ENCODE data around the gene MRPL51. TPM values are rescaled to one million over a fixed set of nuclear protein-coding genes. Genes with fewer than 3 reads are reported as not detected.
"Not testable (repeated sequence)": the region's sequence is repeated elsewhere in the genome, so short reads cannot be mapped to it uniquely, and the experiment has no call there.

MRPL51 gene
- total and polyA plus RNA-seq, 10 of the 15 experiments (the other 5 are each of a cell fraction or from before 2014, with no cell fraction given) = 137 to 1,202 (median 267) TPM

DNA sequence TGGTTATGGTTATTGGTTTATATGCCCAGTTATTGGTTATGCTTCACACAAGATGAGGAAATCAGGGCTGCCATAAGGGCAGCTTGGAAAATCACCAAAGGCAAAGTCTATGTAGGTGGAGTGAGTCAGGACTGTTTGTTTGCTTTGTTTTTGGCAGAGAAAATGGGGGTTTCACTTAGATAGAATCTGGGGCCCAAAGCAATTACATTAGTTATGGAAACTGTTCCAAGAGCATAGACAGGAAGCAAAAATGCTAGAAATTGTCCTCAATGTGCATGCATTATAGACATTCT, 24.8 kb downstream of the MRPL51 start (continued):
- TF ChIP-seq, protein P1, sequence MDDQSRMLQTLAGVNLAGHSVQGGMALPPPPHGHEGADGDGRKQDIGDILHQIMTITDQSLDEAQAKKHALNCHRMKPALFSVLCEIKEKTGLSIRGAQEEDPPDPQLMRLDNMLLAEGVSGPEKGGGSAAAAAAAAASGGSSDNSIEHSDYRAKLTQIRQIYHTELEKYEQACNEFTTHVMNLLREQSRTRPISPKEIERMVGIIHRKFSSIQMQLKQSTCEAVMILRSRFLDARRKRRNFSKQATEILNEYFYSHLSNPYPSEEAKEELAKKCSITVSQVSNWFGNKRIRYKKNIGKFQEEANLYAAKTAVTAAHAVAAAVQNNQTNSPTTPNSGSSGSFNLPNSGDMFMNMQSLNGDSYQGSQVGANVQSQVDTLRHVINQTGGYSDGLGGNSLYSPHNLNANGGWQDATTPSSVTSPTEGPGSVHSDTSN (IDR thresholded peaks at IDR 0.05; ENCODE audit: insufficient replicate concordance, low read depth, low read length) = no peak

DNA sequence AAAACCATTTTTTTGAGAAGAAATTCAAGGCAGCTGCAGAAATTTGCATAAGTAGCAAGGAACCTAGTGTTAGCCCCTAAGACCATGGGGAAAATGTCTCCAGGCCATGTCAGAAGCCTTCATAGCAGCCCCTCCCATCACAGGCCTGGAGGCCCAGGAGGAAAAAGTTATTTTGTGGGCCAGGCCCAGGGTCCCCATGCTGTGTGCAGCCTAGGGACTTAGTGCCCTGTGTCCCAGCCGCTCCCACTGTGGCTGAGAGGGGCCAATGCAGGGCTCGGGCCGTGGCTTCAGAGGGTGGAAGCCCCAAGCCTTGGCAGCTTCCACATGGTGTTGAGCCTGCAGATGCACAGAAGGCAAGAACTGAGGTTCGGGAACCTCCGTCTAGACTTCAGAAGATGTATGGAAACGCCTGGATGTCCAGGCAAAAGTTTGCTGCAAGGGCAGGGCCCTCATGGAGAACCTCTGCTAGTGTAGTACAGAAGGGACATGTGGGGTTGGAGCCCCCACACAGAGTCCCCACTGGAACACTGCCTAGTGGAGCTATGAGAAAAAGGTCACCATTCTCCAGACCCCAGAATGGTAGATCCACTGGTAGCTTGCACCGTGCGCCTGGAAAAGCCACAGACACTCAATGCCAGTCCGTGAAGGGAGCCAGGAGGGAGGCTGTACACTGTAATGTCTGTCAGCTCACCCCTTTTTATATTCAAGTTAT, 25.3 kb downstream of the MRPL51 start:
- H3K4me3 ChIP-seq = peak overlapping the region; percentile 99; the same call in 1 of the 2 replicates

DNA sequence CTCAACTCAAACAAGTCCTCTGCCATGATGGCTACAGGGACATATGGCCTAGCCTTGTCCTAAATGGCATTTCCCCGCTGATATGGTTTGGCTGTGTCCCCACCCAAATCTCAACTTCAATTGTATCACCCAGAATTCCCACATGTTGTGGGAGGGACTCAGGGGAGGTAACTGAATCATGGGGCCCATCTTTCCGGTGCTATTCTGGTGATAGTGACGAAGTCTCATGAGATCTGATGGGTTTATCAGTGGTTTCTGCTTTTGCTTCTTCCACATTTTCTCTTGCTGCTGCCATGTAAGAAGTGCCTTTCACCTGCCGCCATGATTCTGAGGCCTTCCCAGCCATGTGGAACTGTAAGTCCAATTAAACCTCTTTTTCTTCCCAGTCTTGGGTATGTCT, 26.3 kb downstream of the MRPL51 start:
- not testable (repeated sequence) for ATAC-seq; H3K27me3 ChIP-seq (replicated peaks in 1 of 2; ENCODE audit: control insufficient read depth in 2 of 2, insufficient read depth in 2 of 2, low read length in 1 of 2); DNase-seq (ENCODE audit: low read depth, low spot score); H3K9ac ChIP-seq (ENCODE audit: control insufficient read depth, insufficient read depth, low read length); H2AFZ ChIP-seq (ENCODE audit: control insufficient read depth, low read depth, low read length); FAIRE-seq; BruUV-seq (replicated peaks); H3K4me3 ChIP-seq; H3K9me3 ChIP-seq (replicated peaks; ENCODE audit: control insufficient read depth, insufficient read depth, low read length); H3K27ac ChIP-seq (ENCODE audit: control insufficient read depth, insufficient read depth); H4K20me1 ChIP-seq (ENCODE audit: control insufficient read depth, insufficient read depth)
- in situ Hi-C loops (cut with MboI) = loop anchor here (5.0 kb wide), 1 partner anchor 129 kb away; no protein-coding TSS in a partner anchor
- Histone ChIP-seq H3K79me2 (ENCODE audit: control insufficient read depth, insufficient read depth, low read length) (peaks cover 76% of the 10 kb centered on the region), H3K4me1 (ENCODE audit: control insufficient read depth, insufficient read depth, low read length) (peaks cover 38% of the 10 kb centered on the region), H3K4me2 (ENCODE audit: control insufficient read depth, insufficient read depth) (peak overlapping the region; percentile 25; the same call in 1 of the 2 replicates), H3K36me3 (ENCODE audit: control insufficient read depth in 2 of 2, insufficient read depth in 2 of 2, low read length in 1 of 2) (peaks cover 21 to 35% of the 10 kb centered on the region in 2 experiments)
- SMC1A ChIA-PET (ENCODE audit: uncharacterized antibody, unreplicated experiment) = interaction anchor here (0.5 to 3.4 kb wide), 13 partner anchors 14 to 222 kb away, joined by 3 to 211 read pairs (median 16); partner anchors contain the start of genes CD27, GAPDH, MRPL51 and TNFRSF1A
- POLR2A ChIA-PET = interaction anchor here (1.8 to 10.3 kb wide), 3 partner anchors 20 to 126 kb away, joined by 7 to 384 read pairs (median 134); partner anchors contain the start of genes CD27 and TAPBPL
- RAD21 ChIA-PET (ENCODE audit: unreplicated experiment) = interaction anchor here (1.2 to 8.8 kb wide), 10 partner anchors 20 to 144 kb away, joined by 4 to 319 read pairs (median 28); partner anchors contain the start of genes CD27 and TAPBPL
- CTCF ChIA-PET = interaction anchor here (1.0 to 5.6 kb wide), 22 partner anchors 11 to 312 kb away, joined by 3 to 240 read pairs (median 14); partner anchors contain the start of genes CD27, GAPDH and TAPBPL
- 73% methylated on average over 4 of the region's 4 CpGs for WGBS (ENCODE audit: insufficient coverage, insufficient replicate concordance, low lambda C conversion rate, missing lambda C conversion rate)
- intact Hi-C loops (cut with micrococcal nuclease; ENCODE audit: unreplicated experiment) = loop anchor here (5.0 kb wide), 2 partner anchors 71 to 144 kb away; no protein-coding TSS in a partner anchor

More for the DNA sequence above, 25.3 kb downstream of the MRPL51 start:
- H3K4me1 ChIP-seq (ENCODE audit: control insufficient read depth, insufficient read depth, low read length) = peaks cover 34% of the 10 kb centered on the region
- H4K20me1 ChIP-seq (ENCODE audit: control insufficient read depth, insufficient read depth); H3K27me3 ChIP-seq (replicated peaks in 1 of 2; ENCODE audit: control insufficient read depth in 2 of 2, insufficient read depth in 2 of 2, low read length in 1 of 2); H3K9me3 ChIP-seq (replicated peaks; ENCODE audit: control insufficient read depth, insufficient read depth, low read length); H3K9ac ChIP-seq (ENCODE audit: control insufficient read depth, insufficient read depth, low read length); DNase-seq (ENCODE audit: low read depth, low spot score); H3K27ac ChIP-seq (ENCODE audit: control insufficient read depth, insufficient read depth); BruUV-seq (replicated peaks); FAIRE-seq; H2AFZ ChIP-seq (ENCODE audit: control insufficient read depth, low read depth, low read length); ATAC-seq: not testable (repeated sequence)
- ChIA-PET SMC1A (ENCODE audit: uncharacterized antibody, unreplicated experiment) (interaction anchor here (0.7 to 4.1 kb wide), 6 partner anchors 21 to 133 kb away, joined by 3 to 27 read pairs (median 4); no protein-coding TSS in a partner anchor), RAD21 (ENCODE audit: unreplicated experiment) (interaction anchor here (1.0 to 4.5 kb wide), 2 partner anchors 24 to 43 kb away, joined by 4 to 43 read pairs; no protein-coding TSS in a partner anchor), CTCF (interaction anchor here (0.6 to 5.6 kb wide), 7 partner anchors 8 to 311 kb away, joined by 3 to 73 read pairs (median 4); partner anchors contain the start of gene GAPDH), POLR2A (interaction anchor here (3.9 to 4.7 kb wide), 2 partner anchors 24 to 43 kb away, joined by 28 to 46 read pairs; partner anchors contain the start of gene CD27)
- peaks cover 67% of the 10 kb centered on the region for H3K79me2 ChIP-seq (ENCODE audit: control insufficient read depth, insufficient read depth, low read length)
- WGBS (ENCODE audit: insufficient coverage, insufficient replicate concordance, low lambda C conversion rate, missing lambda C conversion rate) = 97% methylated on average over 9 of the region's 9 CpGs
- intact Hi-C loops (cut with micrococcal nuclease; ENCODE audit: unreplicated experiment) = loop anchor here (5.0 kb wide), 2 partner anchors 70 to 145 kb away; no protein-coding TSS in a partner anchor
- in situ Hi-C loops (cut with MboI) = loop anchor here (5.0 kb wide), 1 partner anchor 130 kb away; no protein-coding TSS in a partner anchor
- peak overlapping the region; percentile 95 for H3K4me2 ChIP-seq (ENCODE audit: control insufficient read depth, insufficient read depth)
- peaks cover 17 to 29% of the 10 kb centered on the region in 2 experiments for H3K36me3 ChIP-seq (ENCODE audit: control insufficient read depth in 2 of 2, insufficient read depth in 2 of 2, low read length in 1 of 2)
- peak; percentile 49; the same call in 1 of the 2 replicates for TF ChIP-seq POLR2AphosphoS5 (IDR thresholded peaks at IDR 0.05; ENCODE audit: low read length)

Measured in GM12878 (cell line).